ENCODE data around the gene NEMP2.
"Not testable (repeated sequence)": the region's sequence is repeated elsewhere in the genome, so short reads cannot be mapped to it uniquely, and the experiment has no call there.

NEMP2 gene

GRCh38 chr2:190488516-190489233 is 45.8 kb downstream of the NEMP2 start:
- DNase-seq: no peak

- DNase-seq: no peak
Measured at GRCh38 chr2:190486037-190486623, 48.4 kb downstream of the NEMP2 start.

GRCh38 chr2:190482451-190482850 is 52.1 kb downstream of the NEMP2 start:
- DNase-seq: no peak

GRCh38 chr2:190481339-190481738 is 53.2 kb downstream of the NEMP2 start:
- no peak for DNase-seq

GRCh38 chr2:190478572-190479195 is 55.8 kb downstream of the NEMP2 start:
- DNase-seq: no peak

GRCh38 chr2:190477661-190478454 is 56.7 kb downstream of the NEMP2 start:
- DNase-seq: no peak

GRCh38 chr2:190470256-190470826 is 64.2 kb downstream of the NEMP2 start:
- DNase-seq: no peak

GRCh38 chr2:190469771-190470170 is 64.8 kb downstream of the NEMP2 start:
- DNase-seq: no peak

- DNase-seq: no peak
Measured at GRCh38 chr2:190468814-190469569, 65.5 kb downstream of the NEMP2 start.

GRCh38 chr2:190468354-190468753 is 66.2 kb downstream of the NEMP2 start:
- DNase-seq: not testable (repeated sequence)

GRCh38 chr2:190467575-190468083 is 66.9 kb downstream of the NEMP2 start:
- DNase-seq: no peak

GRCh38 chr2:190466819-190467446 is 67.6 kb downstream of the NEMP2 start:
- DNase-seq: no peak

GRCh38 chr2:190465060-190465459 is 69.5 kb downstream of the NEMP2 start:
- DNase-seq: no peak

- DNase-seq: no peak
Measured at GRCh38 chr2:190462611-190463010, 71.9 kb downstream of the NEMP2 start.

GRCh38 chr2:190462181-190462580 is 72.3 kb downstream of the NEMP2 start:
- no peak for DNase-seq

GRCh38 chr2:190460487-190460886 is 74.0 kb downstream of the NEMP2 start:
- DNase-seq: no peak

GRCh38 chr2:190459881-190460280 is 74.6 kb downstream of the NEMP2 start:
- DNase-seq: no peak

- DNase-seq: no peak
Measured at GRCh38 chr2:190458352-190459107, 76.0 kb downstream of the NEMP2 start.

- DNase-seq: no peak
Measured at GRCh38 chr2:190457256-190457655, 77.3 kb downstream of the NEMP2 start.

GRCh38 chr2:190456833-190457232 is 77.7 kb downstream of the NEMP2 start:
- no peak for DNase-seq
